GM12872 (cell line): ENCODE results near the gene SRRT.

Experiments
- TF ChIP-seq, protein P1 (sequence below): IDR thresholded peaks from 3 replicates; pipeline ENCODE4 v1.5.1; 2011; ENCODE audit warnings: low read depth, mild to moderate bottlenecking, low read length, moderate library complexity; ENCODE audit not compliant: insufficient read depth

SRRT gene

DNA sequence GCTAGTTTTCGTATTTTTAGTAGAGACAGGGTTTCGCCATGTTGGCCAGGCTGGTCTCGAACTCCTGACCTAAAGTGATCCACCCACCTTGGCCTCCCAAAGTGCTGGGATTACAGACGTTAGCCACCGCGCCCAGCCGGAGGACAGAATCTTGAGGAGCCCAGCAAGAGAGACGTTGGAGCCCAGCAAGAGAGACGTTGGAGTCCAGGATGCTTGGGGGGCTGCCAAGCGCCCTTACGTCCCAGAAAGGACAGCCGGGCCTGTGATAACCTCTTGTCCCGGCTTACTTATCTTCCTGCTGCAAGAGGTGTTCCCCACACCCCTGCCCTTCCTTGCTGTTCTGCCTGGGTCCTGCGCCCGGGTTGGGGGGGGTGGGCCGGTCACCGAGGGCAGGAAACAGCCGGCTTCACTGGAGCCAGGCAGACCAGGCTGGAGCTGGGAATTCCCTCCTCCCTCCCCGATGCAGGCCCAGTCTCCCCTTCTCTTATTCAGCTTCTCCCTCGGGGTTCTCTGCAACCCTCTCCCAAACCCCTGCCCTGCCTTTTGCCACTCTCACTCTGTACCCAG lies 45.7 kb upstream of the SRRT start:
- TF ChIP-seq, protein P1, sequence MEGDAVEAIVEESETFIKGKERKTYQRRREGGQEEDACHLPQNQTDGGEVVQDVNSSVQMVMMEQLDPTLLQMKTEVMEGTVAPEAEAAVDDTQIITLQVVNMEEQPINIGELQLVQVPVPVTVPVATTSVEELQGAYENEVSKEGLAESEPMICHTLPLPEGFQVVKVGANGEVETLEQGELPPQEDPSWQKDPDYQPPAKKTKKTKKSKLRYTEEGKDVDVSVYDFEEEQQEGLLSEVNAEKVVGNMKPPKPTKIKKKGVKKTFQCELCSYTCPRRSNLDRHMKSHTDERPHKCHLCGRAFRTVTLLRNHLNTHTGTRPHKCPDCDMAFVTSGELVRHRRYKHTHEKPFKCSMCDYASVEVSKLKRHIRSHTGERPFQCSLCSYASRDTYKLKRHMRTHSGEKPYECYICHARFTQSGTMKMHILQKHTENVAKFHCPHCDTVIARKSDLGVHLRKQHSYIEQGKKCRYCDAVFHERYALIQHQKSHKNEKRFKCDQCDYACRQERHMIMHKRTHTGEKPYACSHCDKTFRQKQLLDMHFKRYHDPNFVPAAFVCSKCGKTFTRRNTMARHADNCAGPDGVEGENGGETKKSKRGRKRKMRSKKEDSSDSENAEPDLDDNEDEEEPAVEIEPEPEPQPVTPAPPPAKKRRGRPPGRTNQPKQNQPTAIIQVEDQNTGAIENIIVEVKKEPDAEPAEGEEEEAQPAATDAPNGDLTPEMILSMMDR: no peak

DNA sequence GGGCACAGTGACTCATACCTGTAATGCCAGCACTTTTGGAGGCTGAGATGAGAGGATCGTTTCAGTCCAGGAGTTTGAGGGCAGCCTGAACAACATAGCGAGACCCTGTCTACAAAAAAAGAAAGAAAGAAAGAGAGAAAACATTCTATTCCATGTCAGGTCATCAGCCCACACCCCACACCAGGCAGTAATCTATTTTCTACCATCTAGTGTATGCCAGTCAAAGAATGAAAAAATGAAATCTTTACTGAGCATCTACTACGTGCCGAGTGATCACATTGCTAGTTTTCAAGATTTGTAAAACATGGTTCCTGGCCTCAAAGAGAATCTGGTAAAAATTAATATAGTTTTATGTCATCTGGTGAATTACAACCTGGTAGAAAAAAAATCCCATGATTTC lies 44.5 kb upstream of the SRRT start:
- TF ChIP-seq, protein P1: no peak

DNA sequence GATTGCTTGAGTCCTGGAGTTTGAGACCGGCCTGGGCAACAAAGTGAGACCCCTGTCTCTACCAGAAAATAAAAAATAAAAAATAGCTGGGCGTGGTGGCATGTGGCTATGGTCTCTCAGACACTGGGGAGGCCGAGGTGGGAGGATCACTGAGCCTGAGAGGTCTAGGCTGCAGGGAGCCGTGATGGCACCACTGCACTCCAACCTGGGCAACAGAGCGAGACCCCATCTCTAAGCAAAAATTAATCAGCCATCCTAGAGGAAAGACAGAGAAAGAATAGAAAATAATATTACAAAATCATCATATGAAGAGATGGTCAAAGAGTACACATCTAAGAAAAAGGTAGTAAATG lies 42.6 kb upstream of the SRRT start:
- TF ChIP-seq, protein P1: no peak

DNA sequence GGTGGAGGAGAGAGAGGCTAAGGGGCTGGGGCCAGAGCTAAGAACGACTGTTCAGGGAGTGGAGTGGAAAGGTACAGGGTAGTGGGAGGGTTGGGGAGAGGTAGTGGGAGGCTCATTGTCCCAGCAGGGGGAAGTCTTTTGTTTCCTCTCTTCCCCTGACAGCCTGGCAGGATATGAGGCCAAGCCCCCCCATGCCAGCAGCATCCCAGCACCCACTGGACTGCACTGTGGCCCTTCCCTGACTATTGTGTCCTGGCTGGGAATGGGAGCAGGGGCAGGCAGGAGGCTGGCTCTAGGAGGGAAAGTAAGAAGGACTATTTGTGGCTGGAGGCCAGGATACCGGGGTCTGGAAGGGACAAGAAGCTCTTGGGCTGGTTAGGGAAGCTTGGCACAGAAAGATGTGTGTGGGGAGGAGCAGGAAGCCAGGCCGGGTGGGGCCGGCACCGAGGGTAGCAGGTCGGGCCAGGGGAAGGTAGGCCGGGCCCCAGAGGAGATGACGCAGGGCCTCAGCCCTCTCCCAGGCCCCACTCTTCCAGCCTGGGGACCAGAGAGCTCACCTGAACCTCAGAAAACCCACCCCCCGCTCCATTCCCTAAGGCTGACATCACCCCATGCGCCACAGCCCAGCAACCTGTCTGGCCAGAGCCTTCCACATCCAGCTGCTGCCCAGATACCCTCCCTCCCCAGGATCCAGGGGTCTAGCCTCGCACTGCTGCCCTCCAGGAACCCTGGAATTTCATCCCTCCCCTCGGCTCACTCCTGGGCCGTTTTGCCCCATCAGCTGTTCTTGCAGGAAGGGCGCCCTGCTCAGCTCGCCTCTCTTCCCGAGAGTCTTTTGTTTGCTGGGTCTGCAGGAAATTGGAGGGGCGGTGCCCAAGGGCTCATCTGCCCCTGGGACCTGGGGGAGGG lies 38.7 kb upstream of the SRRT start:
- TF ChIP-seq, protein P1: no peak

DNA sequence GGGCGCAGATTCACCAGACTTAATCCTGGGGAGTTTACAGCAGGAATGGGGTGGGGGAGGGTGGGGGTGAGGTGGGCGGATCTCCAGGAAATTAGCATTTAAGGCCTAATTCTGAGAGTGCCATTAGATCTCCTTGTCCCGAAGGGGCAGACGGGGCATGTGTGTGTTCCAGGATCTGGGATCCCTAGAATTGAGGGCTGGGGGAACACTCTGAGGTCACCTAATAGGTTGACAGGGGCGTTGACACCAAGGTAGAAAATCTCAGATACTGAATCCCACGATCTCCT lies 38.1 kb upstream of the SRRT start:
- TF ChIP-seq, protein P1: no peak

DNA sequence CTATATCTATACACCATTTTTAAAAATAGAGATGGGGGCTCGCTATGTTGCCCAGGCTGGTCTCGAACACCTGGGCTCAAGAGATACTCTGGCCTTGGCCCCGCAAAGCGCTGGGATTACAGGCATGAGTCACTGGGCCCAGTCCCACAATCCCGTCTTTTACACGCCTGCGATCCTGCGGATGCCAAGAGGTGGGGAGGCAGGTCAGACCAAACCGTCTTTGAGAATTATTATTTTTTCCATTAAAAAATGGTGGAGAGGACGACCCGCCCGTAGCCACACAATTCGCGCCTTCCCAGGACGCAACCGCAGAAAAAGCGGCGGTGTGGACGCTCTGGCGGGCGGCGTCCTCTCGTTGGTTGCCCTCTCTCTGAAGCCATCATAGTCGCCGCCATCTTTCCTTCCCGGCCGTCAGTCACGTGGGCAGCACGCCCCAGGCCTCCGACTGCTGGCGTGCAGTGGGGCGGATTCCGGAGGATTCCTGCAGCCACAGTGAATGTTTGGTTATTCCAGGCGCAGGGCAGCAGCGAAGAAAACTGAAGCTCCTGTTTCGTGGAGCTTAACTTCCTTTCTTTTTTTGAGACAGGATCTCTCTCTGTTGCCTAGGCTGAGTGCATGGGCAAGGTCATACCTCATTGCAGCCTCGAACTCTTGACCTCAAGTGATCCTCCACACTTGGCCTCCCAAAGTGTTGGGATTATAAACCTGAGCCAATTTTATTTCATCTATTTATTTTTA lies 37.6 kb upstream of the SRRT start:
- TF ChIP-seq, protein P1: no peak

DNA sequence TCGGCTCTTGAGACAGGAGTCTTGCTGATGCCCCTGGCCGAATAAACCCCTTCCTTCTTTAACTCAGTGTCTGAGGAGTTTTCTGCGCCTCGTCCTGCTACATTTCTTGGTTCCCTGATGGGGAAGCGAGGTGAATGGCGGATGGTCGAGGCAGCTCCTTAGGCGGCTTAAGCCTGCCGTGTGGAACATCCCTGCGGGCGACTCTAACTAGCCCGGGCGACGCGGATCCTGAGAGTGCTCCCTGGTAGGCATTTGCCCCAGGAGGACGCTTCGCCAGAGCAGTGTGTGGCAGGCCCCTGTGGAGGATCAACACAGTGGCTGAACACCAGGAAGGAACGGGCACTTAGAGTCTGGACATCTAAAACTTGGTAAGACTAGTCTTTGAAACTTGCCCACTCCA lies 35.5 kb upstream of the SRRT start:
- TF ChIP-seq, protein P1: no peak
